22Rv1 (cell line): ENCODE data around the gene TMEM138.

ENCODE experiments used
- H3K27ac ChIP-seq: fragments of 450-650 bp; 2 replicates; pipeline ENCODE4 v1.5.1; 2017
- CTCF ChIP-seq: fragments of 450-650 bp; IDR thresholded peaks from 2 replicates; pipeline ENCODE4 v1.5.1; 2017; ENCODE audit warnings: mild to moderate bottlenecking
- ZFX ChIP-seq: fragments of 450-650 bp; IDR thresholded peaks from 2 replicates; pipeline ENCODE4 v1.6.1; 2017; ENCODE audit warnings: antibody characterized with exemption, borderline replicate concordance

TMEM138 gene

GRCh38 chr11:61357894-61358239 is 4.3 kb upstream of the TMEM138 start:
- TF ChIP-seq CTCF (no peak), ZFX (no peak)
- no peak overlapping the region for H3K27ac ChIP-seq

GRCh38 chr11:61358566-61358965 is 3.6 kb upstream of the TMEM138 start:
- TF ChIP-seq CTCF, result no peak
- TF ChIP-seq ZFX, result no peak
- H3K27ac ChIP-seq, result no peak overlapping the region

- no peak overlapping the region for H3K27ac ChIP-seq
These were observed 2.7 kb upstream of the TMEM138 start for GRCh38 chr11:61359516-61359915.

GRCh38 chr11:61361237-61361740 is 885 bp upstream of the TMEM138 start:
- H3K27ac ChIP-seq, result peak overlapping the region; percentile 98
- TF ChIP-seq ZFX (no peak), CTCF (no peak)

More at GRCh38 chr11:61359516-61359915, 2.7 kb upstream of the TMEM138 start:
- TF ChIP-seq CTCF (no peak), ZFX (no peak)

GRCh38 chr11:61362542-61362875 is 335 bp downstream of the TMEM138 start:
- peak overlapping the region; percentile 98 for H3K27ac ChIP-seq

GRCh38 chr11:61364012-61364675 is 2.0 kb downstream of the TMEM138 start:
- TF ChIP-seq ZFX (no peak), CTCF (no peak)
- H3K27ac ChIP-seq, result no peak overlapping the region

More at GRCh38 chr11:61362542-61362875, 335 bp downstream of the TMEM138 start:
- TF ChIP-seq CTCF (no peak), ZFX (no peak)

GRCh38 chr11:61367406-61367805 is 5.2 kb downstream of the TMEM138 start:
- TF ChIP-seq CTCF, result no peak
- no peak for TF ChIP-seq ZFX
- H3K27ac ChIP-seq, result no peak overlapping the region
